Keratinocyte (primary cell): ENCODE results near the gene PLCXD1. TPM values are rescaled to one million over a fixed set of nuclear protein-coding genes. Genes with fewer than 3 reads are reported as not detected.

Experiments used
- DNase-seq: peaks from one replicate; pipeline ENCODE4 v3.0.0-alpha.2; 2011; ENCODE audit warnings: low read depth, missing footprints, low spot score
- FAIRE-seq: peaks from 2 replicates; lab custom pipeline; 2011; peaks lifted over from hg19 to GRCh38; lab: Jason Lieb, UNC
- H2AFZ ChIP-seq: 2 replicates; pipeline ENCODE4 v1.6.0; 2012; ENCODE audit warnings: low read length, control low read depth, inconsistent platforms; ENCODE audit not compliant: control insufficient read depth
- H3K27ac ChIP-seq: 2 replicates; pipeline ENCODE4 v1.5.1; 2011; ENCODE audit warnings: low read length; ENCODE audit not compliant: control insufficient read depth, insufficient read depth
- H3K27me3 ChIP-seq: 3 replicates; pipeline ENCODE4 v1.6.0; 2011; ENCODE audit warnings: low read length; ENCODE audit not compliant: control insufficient read depth, insufficient read depth; ENCODE audit errors: extremely low read depth
- H3K36me3 ChIP-seq, 2 experiments: 2 replicates in 1 of 2; 3 replicates in 1 of 2; pipeline ENCODE4 v1.5.1; 2011; ENCODE audit warnings: low read length in 2 of 2, mild to moderate bottlenecking in 1 of 2; ENCODE audit not compliant: control insufficient read depth in 2 of 2, insufficient read depth in 2 of 2; ENCODE audit errors: extremely low read depth in 1 of 2
- H3K4me1 ChIP-seq: 3 replicates; pipeline ENCODE4 v1.5.1; 2011; ENCODE audit warnings: low read length; ENCODE audit not compliant: control insufficient read depth, insufficient read depth; ENCODE audit errors: extremely low read depth
- H3K4me2 ChIP-seq: 3 replicates; pipeline ENCODE4 v1.6.0; 2011; ENCODE audit warnings: low read depth, low read length; ENCODE audit not compliant: control insufficient read depth, insufficient read depth; ENCODE audit errors: extremely low read depth
- H3K4me3 ChIP-seq, 3 experiments: fragments of 200-600 bp in 1 of 3; sonication (generic) in 1 of 3; 2 replicates in 2 of 3; 3 replicates in 1 of 3; pipeline ENCODE4 v1.5.1; 2011 to 2016; ENCODE audit warnings: low read length in 3 of 3, mild to moderate bottlenecking in 3 of 3, control low read depth in 2 of 3, inconsistent platforms in 1 of 3, low read depth in 1 of 3, mixed read lengths in 1 of 3, mixed run types in 1 of 3, moderate library complexity in 1 of 3; ENCODE audit not compliant: control insufficient read depth in 2 of 3, insufficient read depth in 2 of 3; ENCODE audit errors: extremely low read depth in 1 of 3
- H3K79me2 ChIP-seq: 2 replicates; pipeline ENCODE4 v1.6.0; 2012; ENCODE audit warnings: low read length; ENCODE audit not compliant: control insufficient read depth, insufficient read depth
- H3K9ac ChIP-seq: 3 replicates; pipeline ENCODE4 v1.6.0; 2011; ENCODE audit warnings: low read length; ENCODE audit not compliant: control insufficient read depth, insufficient read depth; ENCODE audit errors: extremely low read depth
- H3K9me1 ChIP-seq: 3 replicates; pipeline ENCODE4 v1.6.0; 2011; ENCODE audit warnings: low read length; ENCODE audit not compliant: control insufficient read depth, insufficient read depth; ENCODE audit errors: extremely low read depth
- H3K9me3 ChIP-seq: 2 replicates; pipeline ENCODE4 v1.5.1; 2012; ENCODE audit warnings: low read depth, low read length; ENCODE audit not compliant: control insufficient read depth
- H4K20me1 ChIP-seq: 3 replicates; pipeline ENCODE4 v1.6.0; 2011; ENCODE audit warnings: low read length; ENCODE audit not compliant: control insufficient read depth, insufficient read depth; ENCODE audit errors: extremely low read depth
- CTCF ChIP-seq, 3 experiments: IDR thresholded peaks in 1 of 3; conservative IDR thresholded peaks in 1 of 3; optimal IDR thresholded peaks in 1 of 3; 2 replicates in 2 of 3; 3 replicates in 1 of 3; pipeline versions ENCODE3 to v1.5.1; 2011; ENCODE audit warnings: low read length in 3 of 3, mild to moderate bottlenecking in 3 of 3, moderate library complexity in 2 of 3, control low read depth in 1 of 3, inconsistent platforms in 1 of 3; ENCODE audit not compliant: insufficient read depth in 2 of 3; ENCODE audit errors: extremely low read depth in 1 of 3
- EZH2 ChIP-seq: IDR thresholded peaks from one replicate; pipeline ENCODE4 v1.6.1; 2012; ENCODE audit warnings: inconsistent platforms, mild to moderate bottlenecking, low read length, moderate library complexity
- dilution Hi-C: fragments of 300-500 bp; cut with MboI; formaldehyde crosslinking; loops from one replicate; pipeline ENCODE4 v1.7.0; 2020; ENCODE audit warnings: low sequenced_read_pairs; ENCODE audit not compliant: extremely low pct_ligation_motif_present
- polyA plus RNA-seq, 5 experiments: library from polyadenylated mRNA; depleted of rRNA in 3 of 5; stranded (reverse) in 3 of 5; stranded (forward) in 1 of 5; unstranded in 1 of 5; fragments of >200 nt; gene quantifications; 1 replicate in 1 of 5; 2 replicates in 3 of 5; 3 replicates in 1 of 5; pipeline versions ENCODE4 v1.2.1 to v1.2.3, GENCODE V29; 2011 to 2012; ENCODE audit warnings: missing spikeins in 2 of 5, low read depth in 1 of 5, low replicate concordance in 1 of 5

The PLCXD1 gene
- polyA plus RNA-seq, 1 donor (not counting 4 experiments of a cell fraction or from before 2014, with no cell fraction given), result 6.3 TPM

GRCh38 chrX:331825-332495, 50.8 kb downstream of the PLCXD1 start:
- DNase-seq (no peak), FAIRE-seq (no peak)
- H4K20me1 ChIP-seq, result no peaks in the 10 kb centered on the region
- TF ChIP-seq CTCF (optimal IDR thresholded peaks at IDR 0.05 in 1 of 3, IDR thresholded peaks at IDR 0.05 in 1 of 3, conservative IDR thresholded peaks at IDR 0.05 in 1 of 3; ENCODE audit: extremely low read depth in 1 of 3, insufficient read depth in 2 of 3, low read length in 3 of 3), result no peak
- TF ChIP-seq EZH2, result no peak
- no peak overlapping the region for H3K27ac ChIP-seq
- H3K4me1 ChIP-seq, result no peaks in the 10 kb centered on the region
- H3K9me3 ChIP-seq, result no peaks in the 10 kb centered on the region
- H3K4me3 ChIP-seq, result no peak overlapping the region
- no peaks in the 10 kb centered on the region for H3K79me2 ChIP-seq
- dilution Hi-C loops, result no loop called here
- no peak overlapping the region for H3K4me2 ChIP-seq
- H3K9me1 ChIP-seq, result no peaks in the 10 kb centered on the region
- peaks cover 11% of the 10 kb centered on the region for H3K27me3 ChIP-seq
- H3K9ac ChIP-seq, result no peak overlapping the region
- peaks cover 0 to 2% of the 10 kb centered on the region in 2 experiments for H3K36me3 ChIP-seq
- no peak overlapping the region for H2AFZ ChIP-seq

- peaks cover 11% of the 10 kb centered on the region for H3K27me3 ChIP-seq
- no peak overlapping the region for H3K4me2 ChIP-seq
- no peak overlapping the region for H3K4me3 ChIP-seq
- no peaks in the 10 kb centered on the region for H3K4me1 ChIP-seq
- H2AFZ ChIP-seq, result no peak overlapping the region
- dilution Hi-C loops, result no loop called here
- H4K20me1 ChIP-seq, result no peaks in the 10 kb centered on the region
- H3K27ac ChIP-seq, result no peak overlapping the region
- DNase-seq (no peak), FAIRE-seq (no peak)
- no peaks in the 10 kb centered on the region for H3K9me1 ChIP-seq
- no peaks in the 10 kb centered on the region for H3K9me3 ChIP-seq
- H3K79me2 ChIP-seq, result no peaks in the 10 kb centered on the region
- TF ChIP-seq CTCF (optimal IDR thresholded peaks at IDR 0.05 in 1 of 3, IDR thresholded peaks at IDR 0.05 in 1 of 3, conservative IDR thresholded peaks at IDR 0.05 in 1 of 3; ENCODE audit: extremely low read depth in 1 of 3, insufficient read depth in 2 of 3, low read length in 3 of 3) (no peak), EZH2 (no peak)
- no peak overlapping the region for H3K9ac ChIP-seq
- peaks cover 0 to 2% of the 10 kb centered on the region in 2 experiments for H3K36me3 ChIP-seq
These were observed 51.3 kb downstream of the PLCXD1 start for GRCh38 chrX:332496-332860.
